HEK293T (cell line): Measurements from ENCODE around the gene FADS1.

Source experiments
- CTCF ChIA-PET: fragments of 350-600 bp; formaldehyde crosslinking; extraction: SDS; loops from one replicate; lab custom pipeline; 2021; ENCODE audit warnings: antibody characterized with exemption, inconsistent platforms; lab: Yijun Ruan, JAX
- POLR2A ChIA-PET: fragments of 350-600 bp; formaldehyde crosslinking; extraction: SDS; loops from one replicate; lab custom pipeline; 2020; ENCODE audit warnings: antibody characterized with exemption, inconsistent platforms; lab: Yijun Ruan, JAX
- DNase-seq: peaks from one replicate; pipeline ENCODE4 v3.0.0; 2012; ENCODE audit warnings: mixed read lengths; ENCODE audit errors: extremely low spot score
- ARNT ChIP-seq: fragments of 450-650 bp; IDR thresholded peaks from 2 replicates; pipeline ENCODE4 v1.6.1; 2017; ENCODE audit warnings: mild to moderate bottlenecking
- BHLHE40 ChIP-seq: fragments of 450-650 bp; IDR thresholded peaks from 2 replicates; pipeline ENCODE4 v1.6.1; 2016; ENCODE audit warnings: mild to moderate bottlenecking, moderate library complexity, borderline replicate concordance
- CTBP1 ChIP-seq: fragments of 450-650 bp; IDR thresholded peaks from 2 replicates; pipeline ENCODE4 v1.6.1; 2016; ENCODE audit warnings: borderline replicate concordance
- ELF4 ChIP-seq: fragments of 450-650 bp; IDR thresholded peaks from 2 replicates; pipeline ENCODE4 v1.6.1; 2017; ENCODE audit warnings: antibody characterized with exemption
- FOXA1 ChIP-seq: fragments of 450-650 bp; IDR thresholded peaks from 2 replicates; pipeline ENCODE4 v1.6.1; 2016; ENCODE audit warnings: mild to moderate bottlenecking
- FOXK2 ChIP-seq: fragments of 450-650 bp; IDR thresholded peaks from 2 replicates; pipeline ENCODE4 v1.6.1; 2016; ENCODE audit warnings: mild to moderate bottlenecking
- FOXM1 ChIP-seq: fragments of 450-650 bp; IDR thresholded peaks from 2 replicates; pipeline ENCODE4 v1.6.1; 2017; ENCODE audit warnings: mild to moderate bottlenecking, borderline replicate concordance
- HDGF ChIP-seq: fragments of 450-650 bp; IDR thresholded peaks from 2 replicates; pipeline ENCODE4 v1.6.1; 2017; ENCODE audit warnings: antibody characterized with exemption, borderline replicate concordance
- L3MBTL2 ChIP-seq: fragments of 450-650 bp; conservative IDR thresholded peaks from 2 replicates; pipeline ENCODE4 v1.6.1; 2016; ENCODE audit warnings: mild to moderate bottlenecking
- LEF1 ChIP-seq: fragments of 450-650 bp; IDR thresholded peaks from 2 replicates; pipeline ENCODE4 v1.6.1; 2017; ENCODE audit warnings: mild to moderate bottlenecking, borderline replicate concordance
- NFRKB ChIP-seq: fragments of 450-650 bp; IDR thresholded peaks from 2 replicates; pipeline ENCODE4 v1.6.1; 2016; ENCODE audit warnings: mild to moderate bottlenecking, moderate library complexity
- SP1 ChIP-seq: fragments of 450-650 bp; IDR thresholded peaks from 2 replicates; pipeline ENCODE4 v1.6.1; 2017
- SUZ12 ChIP-seq: fragments of 450-650 bp; IDR thresholded peaks from 2 replicates; pipeline ENCODE4 v1.6.1; 2016; ENCODE audit warnings: mild to moderate bottlenecking
- TARDBP ChIP-seq: fragments of 450-650 bp; IDR thresholded peaks from 2 replicates; pipeline ENCODE4 v1.6.1; 2016
- ZNF384 ChIP-seq: fragments of 450-650 bp; IDR thresholded peaks from 2 replicates; pipeline ENCODE4 v1.6.1; 2016
- TF ChIP-seq, protein P1 (sequence below): fragments of 450-650 bp; IDR thresholded peaks from 2 replicates; pipeline ENCODE4 v1.6.1; 2016

The FADS1 gene

DNA sequence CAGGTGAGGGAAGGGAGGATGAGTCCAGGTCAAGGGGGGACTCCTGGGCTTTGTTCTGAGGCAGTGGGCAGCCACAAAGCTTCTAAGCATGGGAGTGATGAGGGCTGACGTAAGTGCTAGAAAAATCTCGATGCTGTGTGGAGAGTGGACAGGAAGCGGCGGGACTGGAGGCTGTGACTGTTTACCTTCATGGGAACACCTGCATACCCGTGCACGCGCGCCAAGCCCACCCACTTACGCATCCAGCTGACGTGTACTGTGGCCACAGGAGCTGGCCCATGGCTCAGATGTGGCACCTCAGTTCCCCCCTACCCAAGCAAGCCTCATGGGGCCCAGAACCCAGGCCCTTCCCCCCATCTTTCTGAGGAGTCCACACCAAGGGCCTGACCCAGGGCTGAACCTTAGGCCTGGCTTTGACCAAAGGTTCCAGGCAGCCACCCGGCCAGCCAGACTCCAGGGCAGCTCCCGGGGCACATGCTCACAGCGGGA lies 50.4 kb downstream of the FADS1 start:
- ChIA-PET CTCF (interaction anchor here (1.1 kb wide), 1 partner anchor 22 kb away, joined by 3 read pairs; no protein-coding TSS in a partner anchor), POLR2A (interaction anchor here (1.9 kb wide), 1 partner anchor 26 kb away, joined by 8 read pairs; the partner anchor contains the start of genes FEN1 and TMEM258)
- DNase-seq, result no peak
- TF ChIP-seq CTBP1, result no peak
- TF ChIP-seq SP1, result no peak
- TF ChIP-seq HDGF, result no peak

DNA sequence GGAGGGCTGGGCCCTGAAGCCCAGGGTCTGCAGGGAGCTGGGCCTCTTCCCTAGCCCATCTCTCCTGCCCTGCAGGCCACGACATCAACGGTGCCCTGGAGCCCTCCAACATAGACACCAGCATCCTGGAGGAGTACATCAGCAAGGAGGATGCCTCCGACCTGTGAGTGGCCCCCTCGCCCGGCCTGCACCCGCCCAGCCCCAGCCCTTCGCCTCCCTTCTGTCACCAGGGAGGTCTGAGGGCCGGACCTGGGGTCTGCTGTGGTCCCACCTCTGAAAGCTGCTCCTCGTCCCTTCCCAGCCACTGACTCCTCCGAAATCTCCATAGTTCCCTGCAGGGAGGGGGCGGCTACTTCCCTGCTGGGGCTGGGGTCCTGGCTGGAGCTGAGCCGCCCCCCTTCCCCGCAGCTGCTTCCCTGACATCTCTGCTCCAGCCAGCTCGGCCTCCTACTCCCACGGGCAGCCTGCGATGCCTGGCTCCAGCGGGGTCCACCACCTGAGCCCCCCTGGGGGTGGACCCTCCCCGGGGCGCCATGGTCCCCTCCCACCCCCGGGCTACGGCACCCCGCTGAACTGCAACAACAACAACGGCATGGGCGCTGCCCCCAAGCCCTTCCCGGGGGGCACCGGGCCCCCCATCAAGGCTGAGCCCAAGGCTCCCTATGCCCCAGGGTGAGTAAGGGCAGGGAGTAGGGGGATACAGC lies 51.1 kb downstream of the FADS1 start:
- DNase-seq, result no peak
- ChIA-PET CTCF (no interaction called here), POLR2A (interaction anchor here (1.9 kb wide), 1 partner anchor 27 kb away, joined by 8 read pairs; the partner anchor contains the start of genes FEN1 and TMEM258)
- no peak for TF ChIP-seq SUZ12
- TF ChIP-seq FOXM1, result no peak
- TF ChIP-seq CTBP1, result no peak
- TF ChIP-seq LEF1, result no peak
- no peak for TF ChIP-seq SP1
- no peak for TF ChIP-seq ELF4

GRCh38 chr11:61764606-61765260 lies 52.1 kb downstream of the FADS1 start:
- DNase-seq, result no peak
- CTCF ChIA-PET, result no interaction called here
- TF ChIP-seq, protein P1, sequence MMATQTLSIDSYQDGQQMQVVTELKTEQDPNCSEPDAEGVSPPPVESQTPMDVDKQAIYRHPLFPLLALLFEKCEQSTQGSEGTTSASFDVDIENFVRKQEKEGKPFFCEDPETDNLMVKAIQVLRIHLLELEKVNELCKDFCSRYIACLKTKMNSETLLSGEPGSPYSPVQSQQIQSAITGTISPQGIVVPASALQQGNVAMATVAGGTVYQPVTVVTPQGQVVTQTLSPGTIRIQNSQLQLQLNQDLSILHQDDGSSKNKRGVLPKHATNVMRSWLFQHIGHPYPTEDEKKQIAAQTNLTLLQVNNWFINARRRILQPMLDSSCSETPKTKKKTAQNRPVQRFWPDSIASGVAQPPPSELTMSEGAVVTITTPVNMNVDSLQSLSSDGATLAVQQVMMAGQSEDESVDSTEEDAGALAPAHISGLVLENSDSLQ, result no peak
- no peak for TF ChIP-seq FOXK2
- TF ChIP-seq TARDBP, result no peak
- TF ChIP-seq SP1, result no peak
- no peak for TF ChIP-seq FOXA1
- POLR2A ChIA-PET, result no interaction called here

DNA sequence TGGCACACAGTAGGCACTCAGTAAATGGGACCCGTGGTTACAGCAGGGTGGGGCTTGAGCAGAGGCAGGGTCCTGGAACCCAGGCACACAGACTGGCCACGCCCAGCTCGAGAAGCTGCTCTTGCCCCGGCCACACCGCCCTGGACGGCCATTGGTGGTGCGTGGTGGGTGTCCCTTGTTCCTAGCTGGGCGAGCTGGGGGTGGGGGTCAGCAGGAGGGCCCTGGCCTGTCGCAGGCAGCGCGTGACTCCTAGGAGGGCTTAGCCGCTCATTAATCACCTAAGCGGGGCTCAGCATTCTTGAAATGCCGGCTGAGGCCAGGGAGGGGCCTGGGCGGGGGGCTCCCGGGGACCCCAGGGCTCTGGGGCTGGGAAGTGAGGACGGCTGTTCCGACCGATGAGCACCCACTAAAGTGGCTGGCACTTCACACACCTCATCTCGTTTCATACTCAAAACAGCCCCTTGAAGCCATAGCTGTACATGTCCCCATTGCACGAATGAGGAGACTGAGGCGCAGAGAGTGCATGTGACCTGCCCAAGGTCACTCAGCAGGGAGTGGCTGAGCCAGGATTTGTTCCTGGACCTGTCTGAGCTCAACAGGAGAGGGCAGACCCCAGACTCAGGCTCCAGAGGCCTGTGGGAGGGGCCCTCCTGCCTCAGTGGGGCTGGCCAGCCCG lies 52.7 kb downstream of the FADS1 start:
- ChIA-PET POLR2A (no interaction called here), CTCF (no interaction called here)
- TF ChIP-seq LEF1, result no peak
- no peak for TF ChIP-seq HDGF
- no peak for DNase-seq

GRCh38 chr11:61762798-61763197 lies 54.0 kb downstream of the FADS1 start:
- CTCF ChIA-PET, result no interaction called here
- DNase-seq, result no peak

DNA sequence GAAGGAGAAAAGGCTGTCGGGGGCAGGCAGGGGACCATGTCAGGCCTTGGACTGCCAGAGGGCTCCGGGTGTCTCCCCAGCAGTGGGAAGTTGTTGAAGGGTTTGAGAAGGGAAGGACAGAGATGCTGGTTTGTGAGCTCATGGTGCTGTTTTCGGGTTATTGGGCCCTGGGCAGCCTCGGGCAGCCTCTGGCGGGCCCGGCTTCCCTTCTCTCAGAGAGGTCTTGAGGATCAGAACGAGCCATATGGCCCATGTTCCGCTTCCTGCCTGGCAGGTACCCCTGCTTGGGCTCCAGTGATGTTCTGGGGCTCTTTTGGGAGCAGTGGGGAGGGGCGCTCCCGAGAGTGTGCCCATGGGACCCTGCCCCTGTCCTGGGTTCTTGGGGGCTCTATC lies 54.6 kb downstream of the FADS1 start:
- TF ChIP-seq NFRKB, result no peak
- TF ChIP-seq, protein P1, result no peak
- TF ChIP-seq ARNT, result no peak
- TF ChIP-seq TARDBP, result no peak
- no peak for TF ChIP-seq ZNF384
- TF ChIP-seq ELF4, result no peak
- TF ChIP-seq FOXA1, result no peak

More at GRCh38 chr11:61762798-61763197, 54.0 kb downstream of the FADS1 start:
- TF ChIP-seq FOXA1 (no peak), ZNF384 (no peak), ELF4 (no peak)
- POLR2A ChIA-PET, result no interaction called here

DNA sequence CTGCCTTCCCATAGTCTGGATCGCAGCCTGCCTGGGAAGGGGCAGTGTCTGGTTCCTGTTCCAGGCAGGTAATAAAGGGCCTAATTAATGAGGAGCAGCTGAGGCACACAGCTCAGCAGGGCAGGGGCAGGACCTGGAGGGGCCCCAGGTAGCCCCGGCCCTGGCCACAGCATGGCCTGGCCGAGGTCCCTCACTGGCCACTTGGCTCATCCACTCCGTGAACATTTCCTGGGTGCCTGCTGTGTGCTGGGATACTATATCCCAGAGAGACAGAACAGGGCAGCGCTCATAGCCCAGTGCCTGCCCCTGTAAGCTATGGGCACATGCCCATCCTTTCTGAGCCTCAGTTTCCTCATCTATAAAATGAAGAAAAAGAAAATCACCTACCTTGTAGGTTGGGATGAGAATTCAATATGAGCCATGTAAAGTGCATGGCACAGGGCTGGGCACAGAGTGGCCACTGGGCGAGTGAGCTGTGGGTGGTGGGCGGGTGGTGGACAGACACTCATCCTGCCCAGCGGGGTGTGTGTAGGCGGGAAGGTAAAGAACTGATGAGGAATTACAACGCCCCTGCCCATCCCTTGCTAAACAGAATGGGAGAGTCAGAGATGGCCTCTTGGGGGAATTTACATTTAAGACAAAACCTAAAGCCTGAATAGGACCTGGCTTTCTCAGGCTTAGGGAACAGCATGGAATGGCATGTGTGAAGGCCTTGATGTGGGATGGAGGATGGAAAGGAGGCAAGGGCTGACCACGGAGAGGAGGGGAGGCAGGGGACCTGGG lies 55.2 kb downstream of the FADS1 start:
- POLR2A ChIA-PET, result interaction anchor here (1.0 kb wide), 1 partner anchor 31 kb away, joined by 3 read pairs; the partner anchor contains the start of genes FEN1 and TMEM258
- CTCF ChIA-PET, result interaction anchor here (1.1 kb wide), 1 partner anchor 14 kb away, joined by 3 read pairs; no protein-coding TSS in a partner anchor
- TF ChIP-seq TARDBP, result no peak
- no peak for TF ChIP-seq L3MBTL2
- TF ChIP-seq FOXM1, result no peak
- no peak for TF ChIP-seq CTBP1
- no peak for TF ChIP-seq ZNF384
- TF ChIP-seq BHLHE40, result no peak
- TF ChIP-seq NFRKB, result no peak
- no peak for TF ChIP-seq SP1
- no peak for TF ChIP-seq LEF1
- TF ChIP-seq ELF4, result no peak
- no peak for TF ChIP-seq SUZ12
- TF ChIP-seq, protein P1, result no peak
- no peak for TF ChIP-seq ARNT
- no peak for TF ChIP-seq FOXK2
- TF ChIP-seq HDGF, result no peak
- no peak for TF ChIP-seq FOXA1
- no peak for DNase-seq

More for the DNA sequence above, 54.6 kb downstream of the FADS1 start:
- POLR2A ChIA-PET, result interaction anchor here (1.0 kb wide), 1 partner anchor 31 kb away, joined by 3 read pairs; the partner anchor contains the start of genes FEN1 and TMEM258
- CTCF ChIA-PET, result interaction anchor here (1.1 kb wide), 1 partner anchor 15 kb away, joined by 3 read pairs; no protein-coding TSS in a partner anchor
- DNase-seq, result no peak
